ENCODE results near the gene TBCE.
A peak's percentile ranks its signal among the peaks of the same experiment; 100 is the strongest.

TBCE gene

GRCh38 chr1:235402457-235403200 is 35.4 kb downstream of the TBCE start:
- peak in 1 of 42 donors; percentile 20 for DNase-seq
- intact Hi-C loops (cut with DNase I) = no loop called here

DNA sequence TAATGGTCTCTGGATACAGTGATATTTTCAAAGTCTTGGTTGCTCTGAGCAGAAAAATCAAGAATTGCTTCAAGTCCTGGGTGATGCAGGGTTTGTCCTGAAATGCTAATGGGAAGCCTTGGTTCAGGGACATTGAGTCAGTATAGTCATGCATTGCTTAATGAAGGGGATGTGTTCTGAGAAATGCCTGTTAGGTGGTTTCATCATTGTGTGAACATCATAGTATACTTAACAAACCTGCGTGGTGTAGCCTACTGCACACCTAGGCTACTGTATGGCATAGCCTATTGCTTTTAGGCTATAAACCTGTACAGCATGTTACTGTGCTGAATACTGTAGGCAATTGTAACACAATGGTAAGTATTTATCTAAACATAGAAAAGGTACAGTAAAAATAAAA is 36.4 kb downstream of the TBCE start:
- intact Hi-C loops (cut with DNase I) = no loop called here
- no peak for DNase-seq

DNA sequence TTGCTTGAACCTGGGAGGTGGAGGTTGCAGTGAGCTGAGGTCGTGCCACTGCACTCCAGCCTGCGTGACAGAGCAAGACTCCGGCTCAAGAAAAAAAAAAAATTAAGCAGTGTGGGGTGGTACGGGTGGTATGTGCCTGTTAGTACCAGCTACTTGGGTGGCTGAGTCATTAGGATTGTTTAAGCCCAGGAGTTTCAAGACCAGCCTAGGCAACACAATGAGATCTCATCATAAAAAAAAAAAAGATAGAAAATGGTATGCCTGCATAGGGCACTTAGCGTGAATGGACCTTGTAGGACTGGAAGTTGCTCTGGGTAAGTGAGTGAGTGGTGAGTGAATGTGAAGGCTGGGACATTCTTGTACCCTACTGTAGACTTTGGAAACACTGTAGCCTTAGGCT is 37.0 kb downstream of the TBCE start:
- DNase-seq = peak in 1 of 42 donors; percentile 7
- intact Hi-C loops (cut with DNase I) = no loop called here

- no peak for DNase-seq
- intact Hi-C loops (cut with DNase I) = no loop called here
Measured at GRCh38 chr1:235407419-235407818, 40.2 kb downstream of the TBCE start.

DNA sequence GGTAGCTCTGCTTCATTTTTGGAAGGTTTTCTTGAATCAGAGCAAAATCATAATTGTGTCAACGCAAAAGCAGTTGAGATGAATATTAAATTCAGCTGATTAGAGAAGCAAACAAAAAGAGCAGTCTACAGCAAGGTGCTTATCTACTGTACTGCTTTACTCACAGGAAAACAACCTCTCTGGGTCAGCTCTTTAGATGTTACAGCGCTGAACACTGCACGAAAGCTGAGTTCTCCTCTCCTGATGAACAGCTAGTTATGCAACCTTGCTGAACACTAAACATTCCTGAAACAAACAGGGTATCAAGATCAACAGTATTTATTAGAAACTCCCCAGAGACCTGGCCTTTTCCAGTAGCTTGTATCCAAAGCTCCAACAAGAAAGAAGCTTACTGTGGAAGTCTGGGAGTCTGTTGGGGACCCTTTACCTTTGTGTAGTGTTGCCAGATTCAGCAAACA is 41.3 kb downstream of the TBCE start:
- DNase-seq = no peak
- intact Hi-C loops (cut with DNase I) = no loop called here

- DNase-seq = no peak
- intact Hi-C loops (cut with DNase I) = no loop called here
Measured at GRCh38 chr1:235409042-235409820, 42.0 kb downstream of the TBCE start.

DNA sequence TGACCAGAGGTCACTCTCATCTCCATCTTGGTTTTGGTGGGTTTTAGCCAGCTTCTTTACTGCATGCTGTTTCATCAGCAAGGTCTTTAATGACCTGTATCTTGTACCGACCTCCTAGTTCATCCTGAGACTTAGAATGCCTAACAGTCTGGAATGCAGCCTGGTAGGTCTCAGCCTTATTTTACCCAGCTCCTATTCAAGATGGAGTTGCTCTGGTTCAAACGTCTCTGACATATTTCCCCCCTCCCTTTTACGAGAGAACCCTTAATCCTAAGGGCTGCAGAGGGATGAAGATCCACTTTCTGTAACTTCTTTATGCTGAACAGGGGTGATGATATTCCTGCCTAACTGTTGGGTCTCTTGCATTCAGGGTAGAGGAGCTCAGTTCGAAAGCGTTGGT is 43.2 kb downstream of the TBCE start:
- intact Hi-C loops (cut with DNase I) = loop anchor here (10.0 kb wide), 1 partner anchor 316 kb away; no protein-coding TSS in a partner anchor
- no peak for DNase-seq

GRCh38 chr1:235411489-235412486 is 44.6 kb downstream of the TBCE start:
- intact Hi-C loops (cut with DNase I) = loop anchor here (10.0 kb wide), 1 partner anchor 317 kb away; no protein-coding TSS in a partner anchor
- DNase-seq = no peak

- DNase-seq = peak in 41 of 42 donors; percentile 22 to 83 (median 54)
- intact Hi-C loops (cut with DNase I) = loop anchor here (5.0 to 10.0 kb wide), 2 partner anchors 88 to 320 kb away; partner anchors contain the start of genes ARID4B and GGPS1
Measured at GRCh38 chr1:235415008-235415904, 48.0 kb downstream of the TBCE start.

DNA sequence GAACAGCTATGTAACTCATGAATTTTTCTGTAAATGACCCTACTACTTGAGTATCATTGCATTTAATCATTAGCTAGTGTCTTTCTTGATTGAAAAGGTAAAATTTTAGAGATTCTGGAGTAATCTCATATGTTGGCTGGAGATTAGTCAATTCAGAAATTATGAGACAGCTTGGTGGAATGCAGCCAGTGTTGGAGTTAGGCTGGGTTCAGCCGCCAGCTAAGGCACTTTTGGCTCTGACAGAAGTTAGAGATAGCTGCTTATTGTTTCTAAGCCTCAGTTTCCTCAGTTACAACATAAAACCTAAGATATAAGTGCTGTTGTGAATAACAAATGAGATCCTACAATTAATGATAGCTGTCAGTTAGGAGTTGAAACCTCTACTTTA is 49.4 kb downstream of the TBCE start:
- intact Hi-C loops (cut with DNase I) = loop anchor here (2.0 to 10.0 kb wide), 3 partner anchors 89 to 322 kb away; partner anchors contain the start of genes ARID4B and GGPS1
- peak in 1 of 42 donors; percentile 8 for DNase-seq

- intact Hi-C loops (cut with DNase I) = loop anchor here (2.0 to 10.0 kb wide), 3 partner anchors 90 to 322 kb away; partner anchors contain the start of genes ARID4B and GGPS1
Measured at GRCh38 chr1:235417086-235417697, 50.0 kb downstream of the TBCE start.

DNA sequence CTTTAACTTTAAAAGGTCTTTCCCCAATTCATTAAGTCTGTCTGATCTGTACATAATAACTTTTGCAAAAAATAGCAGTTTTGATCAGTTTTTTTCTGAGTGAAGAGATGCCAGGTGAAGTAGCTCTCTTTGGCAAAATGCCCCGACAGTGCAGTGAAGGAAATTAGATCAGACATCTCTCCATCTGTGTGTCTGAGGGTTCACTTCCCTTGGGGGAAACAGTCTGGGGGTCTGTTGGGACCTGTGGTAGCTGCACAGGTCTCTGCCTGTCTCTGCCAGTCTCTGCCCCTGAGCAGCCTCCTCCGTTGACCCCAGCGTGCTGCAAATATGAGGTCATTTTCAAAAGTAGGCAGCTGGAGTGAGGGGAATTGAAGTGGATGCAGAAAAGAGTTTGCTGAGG is 54.5 kb downstream of the TBCE start:
- DNase-seq = peak in 1 of 42 donors; percentile 23
- intact Hi-C loops (cut with DNase I) = no loop called here

More at GRCh38 chr1:235417086-235417697, 50.0 kb downstream of the TBCE start:
- DNase-seq = peak in 39 of 42 donors; percentile 10 to 88 (median 64)

GRCh38 chr1:235423214-235423652 is 56.0 kb downstream of the TBCE start:
- intact Hi-C loops (cut with DNase I) = no loop called here
- no peak for DNase-seq

- DNase-seq = peak in 13 of 42 donors; percentile 10 to 42 (median 31)
- intact Hi-C loops (cut with DNase I) = no loop called here
Measured at GRCh38 chr1:235424092-235424491, 56.9 kb downstream of the TBCE start.

DNA sequence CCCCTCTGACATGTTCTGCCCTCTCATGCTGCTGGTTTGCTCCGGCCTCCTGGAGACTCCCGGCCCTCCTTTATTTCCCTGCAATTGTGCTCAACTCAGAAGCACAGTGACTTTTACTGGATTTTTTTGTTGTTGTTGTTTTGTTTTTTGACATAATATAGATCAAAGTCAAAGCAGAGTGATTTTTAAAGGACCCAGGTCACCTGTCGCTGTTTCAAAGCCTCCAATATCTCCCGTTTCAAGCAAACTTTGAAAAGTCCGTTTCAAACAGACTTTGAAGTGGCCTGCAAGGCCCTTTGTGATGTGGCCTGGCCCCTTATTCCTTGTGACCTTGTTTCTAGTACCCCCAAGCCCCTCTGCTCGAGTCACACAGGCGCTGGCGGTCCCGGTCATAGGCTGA is 58.1 kb downstream of the TBCE start:
- peak in 1 of 42 donors; percentile 19 for DNase-seq
- intact Hi-C loops (cut with DNase I) = no loop called here

DNA sequence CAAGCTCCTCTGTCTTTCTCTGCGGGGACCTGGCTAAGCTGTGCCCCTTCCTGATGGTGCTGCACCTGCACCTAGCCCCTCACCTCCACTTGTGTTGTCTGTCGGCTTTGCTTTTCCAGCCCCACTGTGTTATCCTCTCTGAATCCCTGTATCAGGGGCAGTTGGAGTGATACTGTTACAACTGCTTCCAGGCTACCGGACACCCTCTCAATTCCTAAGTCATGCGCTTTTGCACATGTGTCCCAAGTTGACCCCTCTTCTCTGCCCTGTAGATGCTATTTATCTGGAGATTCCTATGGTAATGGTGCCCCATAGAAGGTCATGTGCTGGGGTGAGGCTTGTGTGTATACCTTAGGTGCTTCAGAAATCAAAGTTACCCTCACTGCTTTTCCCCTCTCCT is 58.9 kb downstream of the TBCE start:
- peak in 1 of 42 donors; percentile 18 for DNase-seq
- intact Hi-C loops (cut with DNase I) = no loop called here

- intact Hi-C loops (cut with DNase I) = no loop called here
Measured at GRCh38 chr1:235426680-235427079, 59.5 kb downstream of the TBCE start.

More at GRCh38 chr1:235426680-235427079, 59.5 kb downstream of the TBCE start:
- DNase-seq = peak in 1 of 42 donors; percentile 28

Data from head of caudate nucleus (tissue), 42 donors.